Inferior parietal cortex (tissue), 1 donor: ENCODE measurements around the gene TBC1D3B.
"Not testable (repeated sequence)": the region's sequence is repeated elsewhere in the genome, so short reads cannot be mapped to it uniquely, and the experiment has no call there.

Experiments used
- DNase-seq: peaks from one replicate; pipeline ENCODE4 v3.0.0-alpha.2; 2016; ENCODE audit errors: extremely low spot score

Gene TBC1D3B

DNA sequence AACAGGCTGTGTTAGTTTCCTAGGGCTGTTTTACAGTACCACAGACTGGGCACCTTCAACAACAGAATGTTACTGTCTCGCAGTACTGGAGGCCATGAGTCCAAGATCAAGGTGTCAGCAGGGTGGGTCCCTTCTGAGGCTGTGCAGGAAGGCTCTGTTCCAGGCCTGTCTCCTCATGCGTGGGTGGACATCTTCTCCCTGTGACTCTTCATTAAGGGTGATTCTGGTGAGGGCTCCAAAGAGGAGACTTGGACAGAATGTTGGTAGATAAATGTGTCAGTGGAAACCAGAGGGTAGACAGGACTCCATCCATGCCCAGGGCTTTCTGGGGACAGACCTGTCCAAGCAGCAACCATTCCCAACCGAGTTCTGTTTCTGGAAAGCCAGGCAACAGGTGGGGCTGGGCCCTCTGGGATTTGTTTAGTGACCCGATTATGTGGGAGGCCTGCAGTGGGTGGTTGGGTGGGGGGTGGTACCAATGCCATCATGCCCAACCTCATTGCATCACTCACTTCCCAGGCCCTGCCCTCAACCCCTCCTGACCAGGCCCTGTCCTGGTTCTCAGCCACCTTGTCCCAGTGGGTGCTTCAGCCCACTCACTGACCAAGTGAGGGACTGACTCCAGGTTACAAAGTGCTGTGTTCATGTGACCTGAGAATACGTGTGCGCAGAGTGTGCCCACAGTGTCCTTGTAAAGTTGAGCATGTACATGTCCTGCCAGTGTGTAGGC, 5.2 kb upstream of the TBC1D3B start:
- DNase-seq, result not testable (repeated sequence)

DNA sequence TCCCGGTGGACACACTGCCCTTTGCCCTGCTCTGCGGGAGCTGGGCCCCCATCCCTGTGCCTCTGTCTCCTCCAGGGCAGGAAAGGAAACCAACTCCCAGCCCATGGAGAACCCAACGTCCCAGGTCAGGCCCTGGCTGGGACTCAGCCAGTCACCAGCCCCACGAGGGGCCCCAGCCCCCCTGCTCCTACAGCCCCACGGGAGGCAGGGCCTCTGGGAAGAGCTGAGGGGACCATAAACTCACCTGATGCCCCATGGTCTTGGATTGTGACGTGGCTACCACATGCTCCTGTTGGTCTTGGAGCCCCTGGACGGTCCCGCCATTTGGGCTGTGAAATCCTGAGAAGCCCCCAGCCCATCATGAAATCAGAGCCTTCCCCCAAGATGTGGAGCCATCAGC, 7.6 kb downstream of the TBC1D3B start:
- not testable (repeated sequence) for DNase-seq

DNA sequence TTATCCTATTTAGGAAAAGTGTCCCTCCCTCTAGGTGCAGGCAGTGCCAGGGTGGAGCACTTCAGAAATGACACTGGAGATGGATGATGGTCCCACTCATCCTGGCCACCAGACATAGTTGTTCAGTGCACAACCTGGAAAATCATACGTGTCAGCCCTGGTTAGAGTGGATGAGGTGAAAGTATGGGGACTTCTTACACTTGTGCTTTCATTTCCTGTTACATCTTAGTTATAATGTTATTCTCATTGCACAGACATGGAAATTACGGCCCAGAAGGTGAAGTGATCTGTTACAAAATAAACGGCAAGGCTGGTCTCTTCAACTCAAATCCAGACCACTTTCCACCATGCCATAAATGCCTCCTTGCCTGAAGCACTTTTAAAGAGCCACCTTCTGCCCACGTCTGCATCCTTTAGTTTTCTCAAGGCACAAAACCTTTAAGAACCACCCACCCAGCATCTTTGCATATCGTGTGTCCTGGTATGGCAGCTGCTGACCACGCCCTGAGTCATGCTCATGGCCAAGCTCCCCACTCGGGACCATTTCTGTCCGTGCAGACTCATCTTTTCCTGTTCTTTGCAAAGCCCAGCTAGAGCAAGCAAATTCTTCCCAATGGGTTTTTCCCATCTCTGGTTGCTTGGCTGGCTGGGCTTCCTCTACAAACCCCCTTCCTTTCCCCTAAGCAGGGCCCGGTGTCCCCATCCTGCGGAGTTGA, 22.4 kb downstream of the TBC1D3B start:
- no peak for DNase-seq

GRCh38 chr17:36152639-36153120, 23.8 kb downstream of the TBC1D3B start:
- DNase-seq, result peak; percentile 29

DNA sequence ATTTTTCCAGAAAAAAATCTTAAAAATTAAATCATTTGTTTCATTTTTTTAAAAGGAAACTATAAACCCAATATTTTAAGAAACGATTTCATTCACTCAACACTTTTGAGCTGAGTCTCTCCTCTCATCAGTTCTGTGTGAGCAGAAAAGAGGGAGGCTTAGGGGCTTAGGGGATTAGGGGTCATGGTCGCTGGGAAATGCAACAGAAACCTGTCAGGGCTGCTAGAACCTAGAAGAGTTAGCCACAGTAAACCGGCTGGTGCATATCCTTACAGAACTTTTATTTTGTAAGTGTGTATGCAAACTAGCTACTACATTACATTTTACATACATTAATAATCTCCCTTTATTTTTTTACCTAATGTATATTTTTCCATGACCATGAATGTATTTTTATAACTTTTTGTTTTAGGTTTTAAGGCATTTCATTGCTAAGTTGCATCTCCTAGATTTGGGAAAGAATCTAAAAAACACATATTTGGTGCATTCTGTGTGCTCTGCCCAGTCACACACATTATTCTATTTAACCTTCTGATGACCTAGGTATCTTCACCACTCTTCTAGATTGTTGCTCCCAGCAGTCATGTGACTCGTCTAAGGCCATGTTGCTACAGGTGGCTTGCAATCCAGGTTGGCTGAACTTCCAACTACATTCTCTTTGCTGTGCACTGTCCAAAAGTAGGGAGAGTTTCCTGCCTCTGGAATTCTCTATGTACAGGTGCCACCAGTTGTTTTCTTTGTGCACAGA, 24.4 kb downstream of the TBC1D3B start:
- no peak for DNase-seq

DNA sequence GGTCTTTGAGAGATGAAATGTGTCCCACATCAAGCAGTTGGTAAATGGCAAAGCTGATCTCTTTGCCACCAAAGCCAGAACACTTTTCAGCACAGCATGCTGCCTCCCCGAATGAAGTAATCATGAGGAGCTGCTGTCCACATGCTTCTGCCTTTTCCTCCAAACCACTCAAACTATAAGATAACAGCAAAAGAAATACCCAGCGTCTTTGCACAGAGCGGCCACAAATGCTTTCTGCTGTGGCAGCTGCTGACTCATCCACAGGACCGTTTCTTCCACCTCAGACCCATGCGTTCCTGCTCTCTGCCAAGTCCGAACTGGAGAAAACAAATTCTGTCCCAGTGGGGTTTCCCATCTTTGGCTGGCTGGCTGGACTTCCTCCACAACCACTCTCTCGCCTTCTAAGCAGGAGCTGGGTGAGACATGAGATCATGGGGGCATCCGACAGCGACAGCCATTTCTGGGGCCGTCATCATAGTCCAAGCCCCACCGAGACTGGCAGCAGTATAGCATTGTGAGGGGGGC, 27.1 kb downstream of the TBC1D3B start:
- no peak for DNase-seq

DNA sequence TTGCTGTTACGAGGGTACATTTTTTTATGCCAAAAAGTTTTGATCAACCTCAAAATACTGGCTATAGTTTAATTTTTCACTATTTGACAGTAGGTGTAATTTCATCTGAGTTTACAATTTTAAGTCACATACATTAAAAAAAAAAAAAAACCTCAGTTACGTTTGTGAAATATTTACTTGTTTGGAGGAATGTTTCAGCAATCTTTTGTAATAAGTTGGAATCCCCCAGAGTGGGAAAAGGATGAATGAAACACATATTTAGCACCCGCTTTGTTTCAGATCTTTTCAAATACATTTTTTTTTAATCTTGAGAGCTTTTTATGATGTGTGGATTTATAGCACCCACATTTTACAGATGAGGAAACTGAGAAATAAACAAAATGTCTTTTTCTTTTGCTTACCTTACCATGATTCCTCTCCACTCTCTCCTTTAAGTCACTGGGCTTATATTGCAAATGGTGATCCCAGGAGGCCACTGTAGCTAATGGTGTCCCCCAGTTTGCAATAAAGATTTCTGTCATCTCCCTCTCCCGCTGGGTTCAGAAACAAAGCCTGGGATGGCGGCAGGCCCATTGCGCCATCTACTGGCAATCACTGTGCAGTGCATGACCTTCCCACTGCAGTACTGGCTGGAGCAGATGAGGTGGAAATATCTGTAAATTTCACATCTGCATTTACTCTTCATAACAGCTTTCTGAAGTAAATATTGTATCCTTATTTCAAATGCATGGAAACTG, 27.7 kb downstream of the TBC1D3B start:
- peak; percentile 81 for DNase-seq

DNA sequence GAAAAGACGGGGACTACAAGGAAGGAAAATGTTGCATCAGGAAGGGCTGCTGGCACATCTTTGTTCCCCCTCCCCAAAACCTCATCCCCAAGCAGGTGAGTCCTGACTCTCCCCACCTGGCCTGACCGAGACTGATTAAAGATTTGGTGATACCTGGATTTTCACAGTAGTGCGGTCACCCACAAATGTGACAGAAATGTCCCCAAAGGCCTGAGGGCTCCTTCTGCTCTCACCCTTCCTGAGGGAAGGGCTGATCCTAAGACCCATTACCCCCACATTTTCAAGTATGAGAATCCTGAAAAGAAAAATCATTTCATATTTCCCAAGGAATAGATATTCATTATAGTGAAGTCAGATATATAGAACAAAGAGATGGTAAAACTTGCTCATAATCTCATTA, 28.8 kb downstream of the TBC1D3B start:
- DNase-seq, result no peak

GRCh38 chr17:36144981-36145729, 31.3 kb downstream of the TBC1D3B start:
- DNase-seq, result no peak

DNA sequence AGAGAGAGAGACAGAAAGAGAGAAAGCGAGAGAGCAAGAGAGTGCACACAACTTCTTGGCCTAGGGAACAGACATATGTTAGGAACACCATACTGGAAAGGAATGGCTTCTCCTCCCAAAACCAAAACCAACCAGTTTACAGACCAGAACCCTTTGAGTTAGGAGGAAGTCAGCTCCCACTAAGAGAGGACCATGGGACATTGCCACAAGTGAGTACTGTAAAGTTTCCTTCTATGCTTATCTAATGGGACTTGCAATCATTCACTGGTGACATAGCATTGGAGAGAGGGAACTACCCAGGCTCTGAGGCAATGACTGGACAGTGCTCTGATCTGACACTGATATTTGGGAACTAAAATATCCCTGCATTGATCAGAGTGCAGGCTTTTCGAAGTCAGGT, 32.4 kb downstream of the TBC1D3B start:
- DNase-seq, result no peak

- DNase-seq, result no peak
These were observed 33.6 kb downstream of the TBC1D3B start for GRCh38 chr17:36142806-36143205.

DNA sequence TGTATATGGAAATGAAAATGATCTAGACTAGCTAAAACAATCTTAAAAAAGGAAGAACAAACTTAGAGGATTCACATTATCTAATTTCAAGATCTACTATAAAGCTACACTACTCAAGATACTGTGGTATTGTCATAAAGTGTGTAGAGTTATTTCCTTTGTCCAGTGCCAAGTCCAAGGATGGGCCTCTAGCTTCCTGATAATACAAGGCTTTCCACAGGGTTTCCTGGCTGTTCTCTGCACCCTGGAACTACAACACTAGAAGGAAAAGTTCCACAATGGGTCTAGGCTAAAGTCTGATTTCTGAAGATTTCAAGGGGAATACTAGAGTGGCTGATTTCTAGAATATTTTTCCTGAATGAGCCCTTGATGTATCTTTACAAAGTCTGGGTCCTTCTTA, 34.2 kb downstream of the TBC1D3B start:
- DNase-seq, result no peak

DNA sequence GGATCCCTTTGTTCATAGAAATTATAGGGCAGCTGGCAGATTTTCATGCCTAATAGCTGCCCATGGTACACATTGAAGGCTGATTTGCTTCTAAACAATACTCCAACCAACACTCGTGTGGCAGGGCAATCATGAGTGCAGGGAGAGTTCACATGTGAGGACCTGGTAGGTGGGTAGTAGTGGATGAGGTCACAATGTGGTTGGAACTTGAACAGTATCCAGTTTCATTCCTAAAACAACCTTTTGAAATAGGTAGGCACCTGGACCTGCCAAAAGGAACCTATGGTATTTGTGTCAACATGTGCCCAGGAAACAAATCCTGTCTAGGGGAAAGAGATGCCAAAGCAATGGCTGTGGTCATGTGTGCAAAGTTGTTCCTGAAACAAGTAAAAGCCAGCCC, 40.0 kb downstream of the TBC1D3B start:
- DNase-seq, result no peak

- DNase-seq, result no peak
These were observed 40.4 kb downstream of the TBC1D3B start for GRCh38 chr17:36136036-36136435.

- DNase-seq, result no peak
These were observed 41.0 kb downstream of the TBC1D3B start for GRCh38 chr17:36135465-36135864.

GRCh38 chr17:36133602-36134236, 42.7 kb downstream of the TBC1D3B start:
- no peak for DNase-seq

DNA sequence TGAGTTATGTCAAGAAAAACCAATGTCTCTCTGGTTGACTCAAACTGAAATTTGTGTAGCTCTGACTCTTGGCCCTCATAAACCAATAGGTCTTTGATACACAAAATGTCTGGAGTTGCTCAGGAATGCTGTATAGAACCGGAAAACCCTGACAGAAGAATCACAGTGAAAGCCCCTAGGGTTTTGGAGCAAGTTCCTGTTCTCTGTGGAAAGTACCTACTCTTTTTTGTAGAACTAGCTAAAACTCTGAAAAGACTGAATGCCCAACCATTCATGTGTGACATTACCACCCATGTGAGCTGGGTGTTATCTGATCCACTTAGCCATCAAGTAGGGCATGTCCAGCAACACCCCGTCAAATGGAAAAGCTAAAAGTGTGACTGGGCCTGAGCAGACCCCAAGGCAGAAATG, 44.0 kb downstream of the TBC1D3B start:
- DNase-seq, result no peak

GRCh38 chr17:36131931-36132330, 44.5 kb downstream of the TBC1D3B start:
- no peak for DNase-seq

- no peak for DNase-seq
These were observed 45.0 kb downstream of the TBC1D3B start for GRCh38 chr17:36131421-36131820.

DNA sequence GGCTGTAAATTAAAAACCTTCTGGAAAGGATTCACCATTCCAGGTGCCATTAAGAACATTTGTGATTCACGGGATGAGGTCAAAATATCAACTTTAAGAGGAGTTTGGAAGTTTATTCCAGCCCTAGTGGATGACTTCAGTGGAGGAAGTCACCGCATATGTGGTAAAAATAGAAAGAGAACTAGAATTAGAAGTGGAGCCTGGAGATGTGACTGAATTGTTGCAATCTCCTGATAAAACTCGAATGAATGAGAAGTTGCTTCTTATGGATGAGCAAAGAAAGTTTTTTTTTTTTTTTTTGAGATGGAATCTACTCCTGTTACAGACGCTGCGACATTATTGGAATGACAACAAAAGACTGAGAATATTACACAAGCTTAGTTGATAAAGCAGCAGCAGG, 46.1 kb downstream of the TBC1D3B start:
- DNase-seq, result no peak
